ENCODE data around the gene WDR37. TPM values are rescaled to one million over a fixed set of nuclear protein-coding genes. Genes with fewer than 3 reads are reported as not detected.

The WDR37 gene
- polyA plus RNA-seq, 1 of the 3 experiments (the other 2 are of a cell fraction), result 11.9 TPM

- ChIA-PET POLR2A (no interaction called here), CTCF (interaction anchor here (1.4 kb wide), 1 partner anchor 63 kb away, joined by 5 read pairs; no protein-coding TSS in a partner anchor)
- Histone ChIP-seq H3F3A (replicated peaks; ENCODE audit: insufficient read depth) (no peaks in the 10 kb centered on the region), H3K4me3 (ENCODE audit: low read depth in 2 of 2, low read length in 1 of 2) (no peak overlapping the region), H3K36me3 (replicated peaks in 1 of 2; ENCODE audit: control insufficient read depth in 1 of 2, insufficient read depth in 2 of 2, low read length in 1 of 2) (no peaks in the 10 kb centered on the region), H3K79me2 (ENCODE audit: insufficient read depth) (no peaks in the 10 kb centered on the region), H3K9ac (no peak overlapping the region), H2AFZ (ENCODE audit: low read depth) (no peak overlapping the region), H3K27me3 (ENCODE audit: insufficient read depth) (no peaks in the 10 kb centered on the region), H3K4me1 (ENCODE audit: control insufficient read depth in 1 of 2, insufficient read depth in 2 of 2, low read depth in 1 of 2, low read length in 1 of 2) (no peaks in the 10 kb centered on the region), H4K20me1 (ENCODE audit: insufficient read depth) (no peaks in the 10 kb centered on the region), H3K4me2 (no peak overlapping the region), H3K9me3 (no peaks in the 10 kb centered on the region), H3K9me2 (no peaks in the 10 kb centered on the region), H3K27ac (ENCODE audit: low read depth in 2 of 2, low read length in 1 of 2) (no peak overlapping the region)
- WGBS (ENCODE audit: low lambda C conversion rate), result 46% methylated on average over 11 of the region's 15 CpGs
- TF ChIP-seq YY1 (IDR thresholded peaks at IDR 0.05; ENCODE audit: low read depth) (no peak), NFIC (IDR thresholded peaks at IDR 0.05; ENCODE audit: borderline replicate concordance) (no peak), REST (IDR thresholded peaks at IDR 0.05; ENCODE audit: low read depth, low read length) (no peak)
- DNase-seq, result no peak
Measured at GRCh38 chr10:1172256-1172984, 116.2 kb downstream of the WDR37 start.

GRCh38 chr10:1173091-1173490 lies 116.9 kb downstream of the WDR37 start:
- 78% methylated on average over 21 of the region's 27 CpGs for whole genome bisulfite sequencing (ENCODE audit: low lambda C conversion rate)
- Histone ChIP-seq H3K9me2 (no peaks in the 10 kb centered on the region), H3K9ac (no peak overlapping the region), H4K20me1 (ENCODE audit: insufficient read depth) (no peaks in the 10 kb centered on the region), H3K4me3 (ENCODE audit: low read depth in 2 of 2, low read length in 1 of 2) (no peak overlapping the region), H3K9me3 (no peaks in the 10 kb centered on the region), H2AFZ (ENCODE audit: low read depth) (no peak overlapping the region), H3K79me2 (ENCODE audit: insufficient read depth) (no peaks in the 10 kb centered on the region), H3K36me3 (replicated peaks in 1 of 2; ENCODE audit: control insufficient read depth in 1 of 2, insufficient read depth in 2 of 2, low read length in 1 of 2) (no peaks in the 10 kb centered on the region), H3K27me3 (ENCODE audit: insufficient read depth) (no peaks in the 10 kb centered on the region), H3K4me1 (ENCODE audit: control insufficient read depth in 1 of 2, insufficient read depth in 2 of 2, low read depth in 1 of 2, low read length in 1 of 2) (no peaks in the 10 kb centered on the region), H3K4me2 (no peak overlapping the region), H3F3A (replicated peaks; ENCODE audit: insufficient read depth) (no peaks in the 10 kb centered on the region), H3K27ac (ENCODE audit: low read depth in 2 of 2, low read length in 1 of 2) (no peak overlapping the region)
- no peak for DNase-seq
- ChIA-PET POLR2A (no interaction called here), CTCF (interaction anchor here (1.4 kb wide), 1 partner anchor 63 kb away, joined by 5 read pairs; no protein-coding TSS in a partner anchor)
- TF ChIP-seq TCF12 (IDR thresholded peaks at IDR 0.05) (no peak), USF2 (IDR thresholded peaks at IDR 0.05; ENCODE audit: borderline replicate concordance, low read depth, low read length) (no peak), FOXM1 (IDR thresholded peaks at IDR 0.05; ENCODE audit: low read depth) (no peak), RFX5 (IDR thresholded peaks at IDR 0.05; ENCODE audit: low read length) (no peak), POLR2AphosphoS5 (IDR thresholded peaks at IDR 0.05; ENCODE audit: low read depth, low read length) (no peak), MXI1 (IDR thresholded peaks at IDR 0.05; ENCODE audit: low read depth, low read length) (no peak), CTCF (IDR thresholded peaks at IDR 0.05) (no peak)
